Measurements from ENCODE around the gene EEF2.

DNA sequence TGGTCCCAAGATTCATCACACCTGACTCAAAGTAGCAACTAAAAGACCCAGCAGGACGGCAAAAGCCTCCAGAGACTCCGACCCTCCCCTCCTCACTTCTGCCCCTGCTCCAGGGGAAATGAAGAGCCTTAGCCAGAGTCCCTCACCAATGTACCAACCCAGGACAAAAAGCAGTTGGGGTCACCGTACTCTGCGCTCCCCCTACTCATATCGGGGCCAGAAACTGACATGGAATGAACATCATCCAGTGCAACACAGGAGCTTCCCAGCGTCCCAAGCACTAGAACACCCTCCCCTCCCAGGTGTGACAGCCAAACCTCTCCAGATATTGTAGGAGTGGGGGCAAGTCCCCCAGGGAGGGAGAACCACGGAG, 1.7 kb downstream of the EEF2 start:
- TF ChIP-seq, protein P1, sequence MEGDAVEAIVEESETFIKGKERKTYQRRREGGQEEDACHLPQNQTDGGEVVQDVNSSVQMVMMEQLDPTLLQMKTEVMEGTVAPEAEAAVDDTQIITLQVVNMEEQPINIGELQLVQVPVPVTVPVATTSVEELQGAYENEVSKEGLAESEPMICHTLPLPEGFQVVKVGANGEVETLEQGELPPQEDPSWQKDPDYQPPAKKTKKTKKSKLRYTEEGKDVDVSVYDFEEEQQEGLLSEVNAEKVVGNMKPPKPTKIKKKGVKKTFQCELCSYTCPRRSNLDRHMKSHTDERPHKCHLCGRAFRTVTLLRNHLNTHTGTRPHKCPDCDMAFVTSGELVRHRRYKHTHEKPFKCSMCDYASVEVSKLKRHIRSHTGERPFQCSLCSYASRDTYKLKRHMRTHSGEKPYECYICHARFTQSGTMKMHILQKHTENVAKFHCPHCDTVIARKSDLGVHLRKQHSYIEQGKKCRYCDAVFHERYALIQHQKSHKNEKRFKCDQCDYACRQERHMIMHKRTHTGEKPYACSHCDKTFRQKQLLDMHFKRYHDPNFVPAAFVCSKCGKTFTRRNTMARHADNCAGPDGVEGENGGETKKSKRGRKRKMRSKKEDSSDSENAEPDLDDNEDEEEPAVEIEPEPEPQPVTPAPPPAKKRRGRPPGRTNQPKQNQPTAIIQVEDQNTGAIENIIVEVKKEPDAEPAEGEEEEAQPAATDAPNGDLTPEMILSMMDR (IDR thresholded peaks at IDR 0.05), result no peak
- no peak for TF ChIP-seq POLR2A (IDR thresholded peaks at IDR 0.05)
